BLaER1 (cell line): ENCODE measurements around the gene PRELID2.
"Not testable (repeated sequence)": the region's sequence is repeated elsewhere in the genome, so short reads cannot be mapped to it uniquely, and the experiment has no call there.

Experiments
- H3K27ac ChIP-seq: shearing (Covaris generic); formaldehyde crosslinking; 2 replicates; pipeline ENCODE4 v1.8.1; 2022
- H3K27me3 ChIP-seq: shearing (Covaris generic); formaldehyde crosslinking; 2 replicates; pipeline ENCODE4 v1.8.1; 2022
- H3K36me3 ChIP-seq: shearing (Covaris generic); formaldehyde crosslinking; 2 replicates; pipeline ENCODE4 v1.8.1; 2022
- H3K4me1 ChIP-seq: shearing (Covaris generic); formaldehyde crosslinking; 2 replicates; pipeline ENCODE4 v1.8.1; 2022
- H3K4me2 ChIP-seq: shearing (Covaris generic); formaldehyde crosslinking; 2 replicates; pipeline ENCODE4 v1.8.1; 2022
- H3K4me3 ChIP-seq: shearing (Covaris generic); formaldehyde crosslinking; 2 replicates; pipeline ENCODE4 v1.8.1; 2022
- H3K9ac ChIP-seq: shearing (Covaris generic); formaldehyde crosslinking; 2 replicates; pipeline ENCODE4 v1.8.1; 2022
- H3K9me3 ChIP-seq: shearing (Covaris generic); formaldehyde crosslinking; 2 replicates; pipeline ENCODE4 v1.8.1; 2022
- H4K20me1 ChIP-seq: shearing (Covaris generic); formaldehyde crosslinking; 2 replicates; pipeline ENCODE4 v1.8.1; 2022
- Cebpa-rat ChIP-seq: shearing (Covaris generic); IDR thresholded peaks from 2 replicates; pipeline ENCODE4 v1.8.1; 2022

Gene PRELID2

DNA sequence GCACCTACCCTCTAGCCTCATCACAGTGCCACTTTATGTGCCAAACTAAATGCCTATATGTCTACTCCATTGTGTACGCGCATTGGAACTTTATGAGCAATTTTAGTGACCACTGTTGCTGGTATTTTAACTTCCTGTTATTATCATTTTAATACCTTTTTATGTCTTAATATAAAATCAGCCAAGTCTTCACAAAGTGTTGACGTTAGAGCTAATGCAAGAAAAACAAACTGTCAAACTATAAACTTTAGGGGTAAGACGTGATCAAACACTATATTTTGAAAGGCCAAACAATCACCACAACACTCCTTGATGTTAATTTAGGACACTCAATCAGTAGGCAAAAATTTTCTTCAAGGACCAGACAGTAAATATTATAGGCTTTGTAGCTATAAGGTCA is 73.9 kb downstream of the PRELID2 start:
- H3K27ac ChIP-seq: no peak overlapping the region
- TF ChIP-seq Cebpa-rat: no peak
- H3K4me1 ChIP-seq: no peaks in the 10 kb centered on the region
- H3K27me3 ChIP-seq: no peaks in the 10 kb centered on the region
- no peaks in the 10 kb centered on the region for H3K9me3 ChIP-seq
- no peak overlapping the region for H3K4me3 ChIP-seq
- H3K9ac ChIP-seq: no peak overlapping the region
- no peak overlapping the region for H3K4me2 ChIP-seq
- no peaks in the 10 kb centered on the region for H4K20me1 ChIP-seq
- H3K36me3 ChIP-seq: peaks cover 59% of the 10 kb centered on the region

DNA sequence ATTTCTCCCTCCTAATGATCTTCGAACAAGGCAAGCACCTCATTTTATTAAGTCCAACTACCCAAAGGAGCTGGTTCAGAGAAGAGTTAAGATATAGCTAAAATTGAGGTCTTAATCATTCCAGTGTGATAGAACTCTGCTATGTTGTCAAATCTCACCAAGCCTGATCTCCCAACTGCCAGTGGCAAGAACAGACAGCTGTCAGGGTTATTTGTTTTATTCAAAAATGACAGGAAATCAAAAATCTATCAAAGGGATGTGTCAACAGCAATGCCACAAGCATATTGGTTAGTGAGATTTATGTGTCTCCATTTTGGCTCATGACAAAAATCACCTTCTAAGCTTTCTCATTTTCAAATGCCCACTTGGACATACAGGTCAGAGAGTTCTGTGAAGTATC is 74.5 kb downstream of the PRELID2 start:
- TF ChIP-seq Cebpa-rat: no peak
- no peak overlapping the region for H3K9ac ChIP-seq
- H4K20me1 ChIP-seq: no peaks in the 10 kb centered on the region
- H3K9me3 ChIP-seq: no peaks in the 10 kb centered on the region
- H3K4me1 ChIP-seq: no peaks in the 10 kb centered on the region
- H3K36me3 ChIP-seq: peaks cover 59% of the 10 kb centered on the region
- no peak overlapping the region for H3K4me3 ChIP-seq
- H3K27ac ChIP-seq: no peak overlapping the region
- H3K27me3 ChIP-seq: no peaks in the 10 kb centered on the region
- H3K4me2 ChIP-seq: no peak overlapping the region

DNA sequence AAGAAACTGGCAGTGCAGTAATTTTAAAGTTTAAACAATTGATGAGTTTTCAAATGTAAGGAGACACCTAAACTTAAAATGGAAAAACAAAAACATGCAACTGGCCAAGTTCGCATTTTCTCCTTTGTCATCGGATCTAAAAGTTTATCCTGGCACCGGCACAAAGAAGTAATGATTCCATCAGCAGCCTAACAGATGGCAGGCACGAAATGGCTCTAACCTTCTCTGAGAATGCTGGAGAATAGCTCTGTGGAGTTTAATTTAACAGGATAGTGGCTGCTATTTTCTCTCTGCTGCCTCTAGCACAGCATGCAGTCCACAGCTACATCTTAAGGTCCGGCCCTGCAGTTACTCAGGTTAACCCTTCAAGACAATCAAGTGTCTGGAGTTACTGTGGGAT is 82.2 kb downstream of the PRELID2 start:
- Histone ChIP-seq H3K4me2 (no peak overlapping the region), H3K36me3 (peaks cover 6% of the 10 kb centered on the region; the same call in 1 of the 2 replicates), H3K4me3 (no peak overlapping the region), H3K27ac (no peak overlapping the region), H4K20me1 (no peaks in the 10 kb centered on the region), H3K4me1 (no peaks in the 10 kb centered on the region), H3K9me3 (peaks cover 25% of the 10 kb centered on the region), H3K27me3 (no peaks in the 10 kb centered on the region), H3K9ac (no peak overlapping the region)
- TF ChIP-seq Cebpa-rat: no peak

DNA sequence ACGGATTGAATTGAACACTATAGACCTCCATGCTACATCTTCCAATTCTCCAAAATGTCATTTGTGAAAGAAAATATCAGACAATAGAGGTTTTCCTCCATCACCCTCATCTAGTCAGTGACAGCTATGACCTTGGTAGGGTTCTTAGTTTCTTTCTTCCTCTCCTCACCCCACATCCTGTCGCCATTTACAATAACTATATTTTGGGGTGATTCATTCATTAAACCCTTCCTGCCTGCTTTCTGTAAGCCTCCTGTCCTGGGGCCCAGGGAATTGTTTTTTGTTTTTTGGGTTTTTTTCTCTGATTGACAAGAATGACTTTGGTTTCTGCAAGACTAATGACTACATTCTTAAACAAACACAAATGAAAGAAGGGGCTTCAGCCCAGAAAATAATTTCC is 82.6 kb downstream of the PRELID2 start:
- Histone ChIP-seq H4K20me1 (no peaks in the 10 kb centered on the region), H3K4me2 (no peak overlapping the region), H3K9me3 (peaks cover 25% of the 10 kb centered on the region), H3K27me3 (no peaks in the 10 kb centered on the region), H3K27ac (no peak overlapping the region), H3K4me3 (no peak overlapping the region), H3K9ac (no peak overlapping the region), H3K4me1 (no peaks in the 10 kb centered on the region), H3K36me3 (peaks cover 6% of the 10 kb centered on the region; the same call in 1 of the 2 replicates)
- no peak for TF ChIP-seq Cebpa-rat

DNA sequence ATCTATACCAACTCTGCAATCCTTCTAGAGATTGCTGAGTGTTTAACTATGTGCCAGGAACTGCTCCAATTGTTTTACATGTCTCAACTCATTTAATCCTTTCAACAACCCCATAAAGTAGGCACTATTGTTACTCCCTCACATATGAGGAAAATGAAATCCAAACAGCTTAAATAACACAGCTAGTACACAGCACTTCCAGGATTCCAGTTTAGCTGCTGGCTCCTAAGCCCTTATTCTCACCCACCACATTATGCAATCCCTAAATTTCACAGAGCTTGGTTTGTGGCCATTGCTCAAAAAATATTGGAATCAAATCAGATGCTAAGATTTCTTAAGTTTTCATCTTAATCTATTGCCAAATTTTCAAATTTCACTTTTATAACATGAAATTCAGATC is 84.9 kb downstream of the PRELID2 start:
- H3K4me2 ChIP-seq: no peak overlapping the region
- TF ChIP-seq Cebpa-rat: no peak
- H3K9ac ChIP-seq: no peak overlapping the region
- no peak overlapping the region for H3K27ac ChIP-seq
- no peak overlapping the region for H3K4me3 ChIP-seq
- H3K27me3 ChIP-seq: no peaks in the 10 kb centered on the region
- no peaks in the 10 kb centered on the region for H3K4me1 ChIP-seq
- no peaks in the 10 kb centered on the region for H3K36me3 ChIP-seq
- H4K20me1 ChIP-seq: no peaks in the 10 kb centered on the region
- H3K9me3 ChIP-seq: peaks cover 25% of the 10 kb centered on the region

DNA sequence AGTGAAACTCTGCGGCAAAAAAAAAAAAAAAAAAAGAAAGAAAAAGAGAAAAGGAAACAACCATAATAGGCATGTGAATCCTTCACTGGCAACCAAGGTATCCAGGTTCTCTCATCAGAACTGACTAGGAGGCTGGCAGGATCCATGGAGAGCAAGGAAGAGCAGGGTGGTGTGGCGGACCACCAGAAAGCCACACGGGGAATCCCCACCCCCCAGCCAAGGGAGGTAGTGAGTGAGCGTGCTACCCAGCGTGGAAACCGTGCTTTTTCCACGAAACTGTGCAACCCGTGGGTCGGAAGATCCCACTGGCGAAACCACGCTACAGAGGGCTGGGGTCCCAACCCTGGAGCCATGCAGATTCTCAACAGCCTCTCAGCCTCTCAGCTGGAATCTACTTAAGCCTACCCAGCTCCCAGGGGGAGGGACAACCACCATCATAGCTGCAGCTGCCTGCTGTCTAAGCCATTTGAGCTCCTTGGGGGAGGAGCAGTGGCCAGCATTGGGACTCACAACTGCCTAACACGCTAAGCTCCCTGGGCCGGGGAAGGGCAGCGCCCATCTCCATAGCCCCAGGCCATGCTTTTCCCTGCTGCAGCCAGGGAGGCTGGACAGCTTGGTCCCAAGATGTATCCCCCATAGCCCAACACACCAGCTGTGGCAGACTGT is 91.6 kb downstream of the PRELID2 start:
- no peak for TF ChIP-seq Cebpa-rat
- Histone ChIP-seq H3K36me3 (peaks cover 10% of the 10 kb centered on the region; the same call in 1 of the 2 replicates), H3K27me3 (no peaks in the 10 kb centered on the region), H3K27ac (no peak overlapping the region), H4K20me1 (no peaks in the 10 kb centered on the region), H3K9ac (no peak overlapping the region), H3K4me1 (no peaks in the 10 kb centered on the region), H3K4me3 (no peak overlapping the region), H3K9me3 (peaks cover 20% of the 10 kb centered on the region), H3K4me2 (no peak overlapping the region)

DNA sequence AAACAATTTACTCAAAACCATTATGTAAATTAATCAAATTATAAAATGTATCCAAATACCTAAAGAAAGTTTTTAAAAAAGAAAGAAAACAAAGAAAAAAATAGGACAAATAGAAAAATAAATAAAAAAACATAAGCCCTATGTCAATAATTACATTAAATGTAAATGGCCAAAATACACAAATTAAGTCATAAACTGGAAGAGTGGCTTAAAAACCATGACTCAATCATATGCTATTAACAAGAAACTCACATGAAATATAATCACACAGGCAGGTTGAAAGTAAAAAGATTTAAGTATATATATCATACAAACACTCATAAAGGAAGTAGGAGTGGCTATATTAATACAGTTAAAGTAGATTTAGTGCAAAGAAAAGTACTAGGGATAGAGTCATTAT is 95.3 kb downstream of the PRELID2 start:
- Histone ChIP-seq H3K4me1 (no peaks in the 10 kb centered on the region), H3K4me3 (no peak overlapping the region), H3K4me2 (no peak overlapping the region), H3K36me3 (peaks cover 14% of the 10 kb centered on the region; the same call in 1 of the 2 replicates), H3K9ac (no peak overlapping the region), H3K9me3 (peaks cover 14% of the 10 kb centered on the region), H4K20me1 (no peaks in the 10 kb centered on the region), H3K27ac (no peak overlapping the region), H3K27me3 (no peaks in the 10 kb centered on the region)
- TF ChIP-seq Cebpa-rat: no peak

DNA sequence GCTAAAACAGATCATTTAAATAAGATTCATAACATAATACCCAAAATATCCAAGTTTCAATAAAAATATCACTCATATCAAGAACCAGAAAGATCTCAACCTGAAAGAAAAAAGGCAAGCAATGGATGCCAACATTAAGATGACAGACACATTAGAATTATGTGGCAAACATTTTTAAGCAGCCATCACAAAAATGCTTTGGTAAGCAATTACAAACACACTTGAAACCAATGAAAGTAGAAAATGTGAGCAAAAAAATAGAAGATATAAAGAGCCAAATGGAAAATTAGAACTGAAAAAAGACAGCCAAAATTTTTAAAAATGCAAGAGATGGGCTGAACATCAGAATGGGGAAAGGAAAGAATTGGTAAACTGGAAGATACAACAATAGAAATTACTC is 96.9 kb downstream of the PRELID2 start:
- no peak overlapping the region for H3K27ac ChIP-seq
- no peak overlapping the region for H3K4me3 ChIP-seq
- H3K9ac ChIP-seq: no peak overlapping the region
- no peaks in the 10 kb centered on the region for H4K20me1 ChIP-seq
- H3K27me3 ChIP-seq: no peaks in the 10 kb centered on the region
- H3K36me3 ChIP-seq: peaks cover 12% of the 10 kb centered on the region; the same call in 1 of the 2 replicates
- no peak for TF ChIP-seq Cebpa-rat
- no peaks in the 10 kb centered on the region for H3K4me1 ChIP-seq
- H3K9me3 ChIP-seq: peaks cover 4% of the 10 kb centered on the region; the same call in 1 of the 2 replicates
- no peak overlapping the region for H3K4me2 ChIP-seq

DNA sequence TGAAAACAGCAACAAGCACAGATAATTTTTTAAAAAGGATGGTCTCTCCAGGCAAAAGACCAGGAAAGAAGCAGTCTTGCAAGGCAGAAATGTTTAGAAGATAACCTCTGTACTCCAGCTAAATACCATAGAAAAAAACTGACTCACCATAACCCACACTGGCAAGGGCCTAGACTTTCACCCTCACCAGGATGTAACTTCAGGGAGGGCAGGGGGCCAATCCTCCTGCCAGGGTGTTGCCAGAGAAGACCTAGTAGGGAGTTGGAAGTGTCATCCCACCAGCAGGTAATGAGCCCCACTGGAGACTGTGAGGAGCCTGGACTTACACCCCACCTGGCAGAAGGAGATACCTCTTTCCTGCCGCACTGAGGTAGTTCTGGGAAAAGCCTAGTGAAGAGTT is 97.6 kb downstream of the PRELID2 start:
- no peak for TF ChIP-seq Cebpa-rat
- H3K27me3 ChIP-seq: no peaks in the 10 kb centered on the region
- H3K4me2 ChIP-seq: no peak overlapping the region
- no peaks in the 10 kb centered on the region for H3K4me1 ChIP-seq
- peaks cover 4% of the 10 kb centered on the region for H3K9me3 ChIP-seq
- peaks cover 12% of the 10 kb centered on the region for H3K36me3 ChIP-seq
- no peak overlapping the region for H3K4me3 ChIP-seq
- no peak overlapping the region for H3K9ac ChIP-seq
- no peaks in the 10 kb centered on the region for H4K20me1 ChIP-seq
- H3K27ac ChIP-seq: no peak overlapping the region

DNA sequence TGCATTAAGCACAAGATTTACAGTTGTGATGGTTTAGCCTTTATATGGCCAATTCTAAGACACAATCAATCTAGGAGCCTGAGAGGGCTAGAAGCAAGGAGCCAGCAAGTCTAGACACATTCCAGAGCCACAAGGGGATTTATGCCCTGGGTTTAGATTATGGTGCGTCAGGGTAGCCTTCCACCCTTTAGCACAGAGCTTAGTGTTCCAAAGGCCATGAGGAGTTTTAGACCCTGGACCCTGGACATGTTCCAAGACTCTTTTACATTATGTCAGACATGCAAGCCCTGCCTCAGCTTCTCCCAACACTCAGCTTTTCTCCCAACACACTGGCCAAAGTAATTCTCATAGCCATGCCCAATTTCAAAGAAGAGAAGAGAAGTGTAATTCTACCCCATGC is 105.2 kb downstream of the PRELID2 start:
- Histone ChIP-seq H3K9me3 (peaks cover 70% of the 10 kb centered on the region), H3K36me3 (peaks cover 70% of the 10 kb centered on the region)
- H3K4me3 ChIP-seq, H4K20me1 ChIP-seq, H3K27ac ChIP-seq, H3K9ac ChIP-seq, H3K27me3 ChIP-seq, H3K4me1 ChIP-seq, H3K4me2 ChIP-seq: not testable (repeated sequence)

DNA sequence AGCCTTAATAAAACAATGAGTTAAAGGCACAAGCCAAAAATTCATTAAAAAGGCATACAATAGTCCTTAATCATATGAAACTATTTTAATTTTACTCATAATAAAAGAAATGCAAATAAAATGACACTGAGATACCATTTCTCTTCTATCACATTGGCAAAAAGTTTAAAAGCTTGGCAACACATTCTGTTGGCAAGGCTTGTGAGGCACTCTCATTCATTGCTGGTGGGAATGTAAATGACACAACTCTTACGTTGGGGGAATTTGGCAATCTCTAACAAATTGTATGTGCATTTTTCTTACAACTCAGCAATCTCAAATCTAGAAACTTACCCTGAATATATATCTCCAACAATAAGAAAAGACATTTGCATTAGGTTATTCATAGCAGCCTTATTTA is 111.6 kb downstream of the PRELID2 start:
- TF ChIP-seq Cebpa-rat: no peak
- no peaks in the 10 kb centered on the region for H3K27me3 ChIP-seq
- H3K4me3 ChIP-seq: no peak overlapping the region
- H3K27ac ChIP-seq: no peak overlapping the region
- peaks cover 21% of the 10 kb centered on the region for H3K36me3 ChIP-seq
- peaks cover 32% of the 10 kb centered on the region for H3K9me3 ChIP-seq
- H3K9ac ChIP-seq: no peak overlapping the region
- H4K20me1 ChIP-seq: no peaks in the 10 kb centered on the region
- no peaks in the 10 kb centered on the region for H3K4me1 ChIP-seq
- H3K4me2 ChIP-seq: no peak overlapping the region
